Panc1 (cell line): Measurements from ENCODE around the gene RAP1GAP2. TPM values are rescaled to one million over a fixed set of nuclear protein-coding genes. Genes with fewer than 3 reads are reported as not detected.
"Not testable (repeated sequence)": the region's sequence is repeated elsewhere in the genome, so short reads cannot be mapped to it uniquely, and the experiment has no call there.

Source experiments
- ATAC-seq: fragments of 200-7000 bp; cut with Tn5 transposase; 2 replicates; pipeline ENCODE4 v1.9.1; 2020; ENCODE audit warnings: mild to moderate bottlenecking, moderate library complexity
- BruUV-seq: library from RNA; stranded (reverse); fragments of 400-500 nt; replicated peaks from 2 replicates; lab custom pipeline; 2021; lab: Mats Ljungman, UMichigan
- CTCF ChIA-PET: fragments of 300-600 bp; sonication (Branson Sonifier 250); formaldehyde crosslinking; loops from one replicate; lab custom pipeline; 2022; ENCODE audit warnings: antibody characterized with exemption; lab: Charles Lee
- POLR2A ChIA-PET: fragments of 300-600 bp; sonication (Branson Sonifier 250); formaldehyde crosslinking; loops from one replicate; lab custom pipeline; 2022; ENCODE audit warnings: antibody characterized with exemption; lab: Charles Lee
- DNase-seq: peaks from one replicate; pipeline ENCODE4 v3.0.0-alpha.2; 2010; ENCODE audit warnings: low read depth, low spot score
- H3K27ac ChIP-seq: 2 replicates; pipeline ENCODE4 v1.5.1; 2011; ENCODE audit warnings: mild to moderate bottlenecking, low read length, inconsistent platforms
- H3K27me3 ChIP-seq: fragments of 200-500 bp; sonication (Bioruptor generic); 2 replicates; pipeline ENCODE4 v1.6.0; 2014; ENCODE audit warnings: low read length, inconsistent platforms; ENCODE audit not compliant: control insufficient read depth, insufficient read depth
- H3K36me3 ChIP-seq: fragments of 200-500 bp; sonication (Bioruptor generic); 2 replicates; pipeline ENCODE4 v1.5.1; 2014; ENCODE audit warnings: inconsistent platforms, mild to moderate bottlenecking, low read length, moderate library complexity; ENCODE audit not compliant: control insufficient read depth, insufficient read depth
- H3K4me1 ChIP-seq: 2 replicates; pipeline ENCODE4 v1.5.1; 2011; ENCODE audit warnings: inconsistent platforms, mild to moderate bottlenecking, low read length, moderate library complexity; ENCODE audit not compliant: control insufficient read depth, insufficient read depth
- H3K4me3 ChIP-seq, 2 experiments: 2 replicates each; pipeline ENCODE4 v1.5.1; 2011 to 2012; ENCODE audit warnings: low read depth in 2 of 2, low read length in 2 of 2, mild to moderate bottlenecking in 2 of 2, inconsistent platforms in 1 of 2, moderate library complexity in 1 of 2
- H3K9me3 ChIP-seq: fragments of 200-500 bp; sonication (Bioruptor generic); 2 replicates; pipeline ENCODE4 v1.5.1; 2014; ENCODE audit warnings: low read depth, mild to moderate bottlenecking, inconsistent platforms, low read length, moderate library complexity; ENCODE audit not compliant: control insufficient read depth, insufficient read depth
- CTCF ChIP-seq: fragments of 450-650 bp; IDR thresholded peaks from 2 replicates; pipeline ENCODE4 v1.5.1; 2017; ENCODE audit warnings: mild to moderate bottlenecking
- POLR2AphosphoS5 ChIP-seq: IDR thresholded peaks from 2 replicates; pipeline ENCODE4 v1.6.1; 2012; ENCODE audit warnings: mild to moderate bottlenecking, low read depth, low read length, moderate library complexity
- REST ChIP-seq, 2 experiments: IDR thresholded peaks; 2 replicates each; pipeline ENCODE4 v1.6.1; 2011 to 2012; ENCODE audit warnings: low read depth in 2 of 2, control low read depth in 1 of 2, low read length in 1 of 2, mild to moderate bottlenecking in 1 of 2, moderate library complexity in 1 of 2; ENCODE audit not compliant: insufficient read depth in 1 of 2
- SIN3A ChIP-seq: IDR thresholded peaks from 2 replicates; pipeline ENCODE4 v1.6.1; 2012; ENCODE audit warnings: low read depth, mild to moderate bottlenecking, low read length, moderate library complexity, borderline replicate concordance; ENCODE audit not compliant: insufficient read depth
- TCF7L2 ChIP-seq: IDR thresholded peaks from 2 replicates; pipeline ENCODE4 v1.6.1; 2011; ENCODE audit warnings: mild to moderate bottlenecking, low read depth, low read length, inconsistent platforms
- in situ Hi-C: cut with HindIII; loops from 2 replicates; pipeline ENCODE4 v1.10.0; 2016; ENCODE audit warnings: low sequenced_read_pairs, low pct_unique_long_range_greater_than_20kb
- intact Hi-C: fragments of 100-400 bp; cut with micrococcal nuclease; formaldehyde crosslinking; loops from one replicate; pipeline ENCODE4 v1.10.0; 2022; ENCODE audit not compliant: unreplicated experiment
- total RNA-seq: library from RNA; stranded (reverse); gene quantifications from one replicate; pipeline ENCODE4 v1.2.1, GENCODE V29; 2021; ENCODE audit not compliant: unreplicated experiment

RAP1GAP2 gene
- total RNA-seq, 1 experiment from 2014 or later = 10.0 TPM

- BruUV-seq = no TSS peak
- intact Hi-C loops = no loop called here
- ATAC-seq = no peak
- Histone ChIP-seq H3K36me3 (no peaks in the 10 kb centered on the region), H3K9me3 (no peaks in the 10 kb centered on the region), H3K4me1 (0 out of 2 replicates have a peak, but pooled peaks cover 2% of the 10 kb centered on the region), H3K27ac (no peak overlapping the region), H3K4me3 (no peak overlapping the region), H3K27me3 (no peaks in the 10 kb centered on the region)
- no peak for DNase-seq
- TF ChIP-seq SIN3A = no peak
- no peak for TF ChIP-seq TCF7L2
- TF ChIP-seq CTCF = no peak
- TF ChIP-seq REST (IDR thresholded peaks at IDR 0.05; ENCODE audit: insufficient read depth in 1 of 2, low read depth in 2 of 2, low read length in 1 of 2) = no peak
- TF ChIP-seq POLR2AphosphoS5 = no peak
- ChIA-PET POLR2A (no interaction called here), CTCF (no interaction called here)
- in situ Hi-C loops = no loop called here
Measured at GRCh38 chr17:2816688-2817087, 20.4 kb downstream of the RAP1GAP2 start.

- POLR2A ChIA-PET, ATAC-seq, DNase-seq, H3K9me3 ChIP-seq, in situ Hi-C loops, H3K27me3 ChIP-seq, H3K4me3 ChIP-seq, H3K27ac ChIP-seq, BruUV-seq, H3K36me3 ChIP-seq, CTCF ChIA-PET, H3K4me1 ChIP-seq, intact Hi-C loops: not testable (repeated sequence)
Measured at GRCh38 chr17:2819294-2819693, 23.1 kb downstream of the RAP1GAP2 start.

GRCh38 chr17:2819921-2820501, 23.8 kb downstream of the RAP1GAP2 start:
- no TSS peak for BruUV-seq
- POLR2A ChIA-PET = interaction anchor here (0.6 kb wide), 1 partner anchor 128 kb away, joined by 5 read pairs; no protein-coding TSS in a partner anchor
- no peaks in the 10 kb centered on the region for H3K36me3 ChIP-seq
- no peaks in the 10 kb centered on the region for H3K27me3 ChIP-seq
- CTCF ChIA-PET = no interaction called here
- TF ChIP-seq SIN3A (no peak), TCF7L2 (no peak), CTCF (no peak), POLR2AphosphoS5 (no peak)
- H3K27ac ChIP-seq = no peak overlapping the region
- H3K4me1 ChIP-seq = no peaks in the 10 kb centered on the region
- DNase-seq (no peak), ATAC-seq (no peak)
- no peak overlapping the region for H3K4me3 ChIP-seq
- H3K9me3 ChIP-seq = no peaks in the 10 kb centered on the region
- intact Hi-C loops = no loop called here
- in situ Hi-C loops = no loop called here
